ENCODE results near the gene TMEM202. TPM values are rescaled to one million over a fixed set of nuclear protein-coding genes. Genes with fewer than 3 reads are reported as not detected.
A peak's percentile ranks its signal among the peaks of the same experiment; 100 is the strongest.
"Not testable (repeated sequence)": the region's sequence is repeated elsewhere in the genome, so short reads cannot be mapped to it uniquely, and the experiment has no call there.

The TMEM202 gene
- total RNA-seq, 1 donor from 2014 or later: not detected

- DNase-seq: no peak
Observed at GRCh38 chr15:72404356-72404755, 6.3 kb downstream of the TMEM202 start.

DNA sequence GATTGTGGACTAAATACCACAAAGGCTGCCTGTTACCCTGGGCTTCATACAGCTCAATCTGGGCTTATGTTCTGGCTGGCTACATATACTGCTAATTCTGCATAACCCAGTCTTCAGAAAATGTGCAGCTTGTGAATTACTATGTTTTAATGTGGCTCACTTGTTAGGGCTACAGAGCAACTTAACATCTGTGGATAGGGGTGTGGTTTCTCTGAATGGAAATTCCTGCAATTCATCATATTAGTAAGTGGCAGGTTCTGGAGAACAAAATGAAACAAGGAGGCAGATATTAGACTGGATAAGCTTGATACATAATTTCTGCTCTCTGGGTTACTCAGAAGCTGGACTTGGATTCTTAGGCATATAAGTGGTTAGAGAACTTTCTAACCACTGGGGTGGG lies 6.7 kb downstream of the TMEM202 start:
- no peak for DNase-seq

DNA sequence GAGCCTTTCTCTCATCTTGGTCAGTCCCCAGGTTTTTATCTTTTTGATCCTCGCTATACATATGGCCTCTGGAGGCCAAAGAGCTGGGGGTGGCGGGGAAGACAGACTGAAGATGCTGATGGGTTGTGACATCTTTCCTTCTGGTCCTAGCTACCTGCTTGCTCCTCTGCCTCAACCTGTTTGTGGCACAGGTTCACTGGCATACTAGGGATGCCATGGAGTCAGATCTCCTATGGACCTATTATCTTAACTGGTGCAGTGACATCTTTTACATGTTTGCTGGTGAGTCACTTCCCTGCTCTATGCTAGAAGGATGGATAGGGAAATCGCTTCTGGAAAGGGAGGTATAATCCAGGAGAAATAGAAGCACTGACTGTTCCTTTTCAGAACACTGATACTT lies 8.8 kb downstream of the TMEM202 start:
- DNase-seq: no peak

- DNase-seq: no peak
Observed at GRCh38 chr15:72411111-72411510, 13.0 kb downstream of the TMEM202 start.

GRCh38 chr15:72411544-72411943 lies 13.4 kb downstream of the TMEM202 start:
- DNase-seq: no peak

DNA sequence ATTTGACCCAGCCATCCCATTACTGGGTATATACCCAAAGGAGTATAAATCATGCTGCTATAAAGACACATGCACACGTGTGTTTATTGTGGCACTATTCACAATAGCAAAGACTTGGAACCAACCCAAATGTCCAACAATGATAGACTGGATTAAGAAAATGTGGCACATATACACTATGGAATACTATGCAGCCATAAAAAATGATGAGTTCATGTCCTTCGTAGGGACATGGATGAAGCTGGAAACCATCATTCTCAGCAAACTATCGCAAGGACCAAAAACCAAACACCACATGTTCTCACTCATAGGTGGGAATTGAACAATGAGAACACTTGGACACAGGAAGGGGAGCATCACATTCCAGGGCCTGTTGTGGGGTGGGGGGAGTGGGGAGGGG lies 15.2 kb downstream of the TMEM202 start:
- DNase-seq: not testable (repeated sequence)

DNA sequence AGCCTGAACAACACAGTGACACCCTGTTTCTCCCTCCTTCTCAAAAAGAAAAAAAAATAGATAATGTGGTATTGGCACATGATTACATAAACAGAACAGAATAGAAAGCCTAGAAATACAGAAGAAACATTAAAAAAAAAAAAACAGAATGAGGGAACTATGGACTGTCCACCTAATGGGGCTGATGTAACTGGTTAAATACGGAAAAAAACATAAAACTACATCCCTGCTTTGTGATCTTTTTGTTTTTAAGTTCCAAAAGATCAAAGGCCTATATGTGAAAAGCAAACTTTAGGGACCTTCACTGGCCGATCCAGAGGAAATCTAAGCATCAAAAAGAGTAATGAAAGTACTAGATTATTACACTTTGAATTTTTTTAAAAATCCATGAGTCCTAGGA lies 17.2 kb downstream of the TMEM202 start:
- no peak for DNase-seq

GRCh38 chr15:72419768-72420167 lies 21.7 kb downstream of the TMEM202 start:
- DNase-seq: not testable (repeated sequence)

- DNase-seq: no peak
Observed at GRCh38 chr15:72420576-72420975, 22.5 kb downstream of the TMEM202 start.

DNA sequence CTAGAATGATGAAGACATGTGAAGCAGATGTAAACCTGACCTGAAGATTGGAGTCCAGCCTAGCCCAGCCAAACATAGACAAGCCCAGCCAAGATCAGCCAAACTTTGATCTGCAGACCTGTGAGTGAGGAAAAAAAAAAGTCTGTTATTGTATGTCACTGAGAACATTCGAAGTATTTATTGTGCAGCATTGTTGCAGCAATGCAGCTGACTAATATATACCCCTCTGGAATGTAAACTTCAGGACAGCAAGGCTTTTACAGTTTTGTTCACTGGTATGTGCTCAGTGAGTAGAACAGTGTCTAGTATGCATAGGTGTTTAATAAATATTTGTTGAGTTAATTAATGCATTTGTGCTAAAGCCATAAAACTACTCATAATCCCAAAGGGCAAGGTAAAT lies 23.4 kb downstream of the TMEM202 start:
- DNase-seq: no peak

GRCh38 chr15:72423256-72423655 lies 25.2 kb downstream of the TMEM202 start:
- peak; percentile 30 for DNase-seq

DNA sequence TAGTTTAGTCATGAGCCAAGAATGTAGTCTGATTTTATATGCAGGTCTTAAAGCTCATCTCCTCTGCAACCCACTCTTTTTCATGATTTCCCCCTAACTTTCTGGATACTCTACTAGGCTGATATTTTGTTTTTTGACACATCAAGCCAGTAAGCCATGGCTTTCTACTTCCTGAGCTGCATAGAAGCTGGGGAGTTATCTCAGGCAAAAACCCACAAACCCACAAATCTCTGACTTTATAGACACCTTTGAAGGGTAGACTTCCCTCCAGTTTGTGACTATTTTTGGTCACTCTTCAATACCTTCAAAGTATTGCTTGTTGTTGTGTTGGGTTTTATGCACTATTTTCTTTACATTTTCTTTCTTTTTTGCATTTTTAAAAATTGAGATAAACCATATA lies 28.6 kb downstream of the TMEM202 start:
- DNase-seq: no peak

GRCh38 chr15:72437650-72438316 lies 39.7 kb downstream of the TMEM202 start:
- no peak for DNase-seq

DNA sequence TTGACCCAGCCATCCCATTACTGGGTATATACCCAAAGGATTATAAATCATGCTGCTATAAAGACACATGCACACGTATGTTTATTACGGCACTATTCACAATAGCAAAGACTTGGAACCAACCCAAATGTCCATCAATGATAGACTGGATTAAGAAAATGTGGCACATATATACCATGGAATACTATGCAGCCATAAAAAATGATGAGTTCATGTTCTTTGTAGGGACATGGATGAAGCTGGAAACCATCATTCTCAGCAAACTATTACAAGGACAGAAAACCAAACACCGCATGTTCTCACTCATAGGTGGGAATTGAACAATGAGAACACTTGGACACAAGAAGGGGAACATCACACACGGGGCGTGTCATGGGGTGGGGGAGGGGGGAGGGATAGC lies 44.7 kb downstream of the TMEM202 start:
- DNase-seq: not testable (repeated sequence)

DNA sequence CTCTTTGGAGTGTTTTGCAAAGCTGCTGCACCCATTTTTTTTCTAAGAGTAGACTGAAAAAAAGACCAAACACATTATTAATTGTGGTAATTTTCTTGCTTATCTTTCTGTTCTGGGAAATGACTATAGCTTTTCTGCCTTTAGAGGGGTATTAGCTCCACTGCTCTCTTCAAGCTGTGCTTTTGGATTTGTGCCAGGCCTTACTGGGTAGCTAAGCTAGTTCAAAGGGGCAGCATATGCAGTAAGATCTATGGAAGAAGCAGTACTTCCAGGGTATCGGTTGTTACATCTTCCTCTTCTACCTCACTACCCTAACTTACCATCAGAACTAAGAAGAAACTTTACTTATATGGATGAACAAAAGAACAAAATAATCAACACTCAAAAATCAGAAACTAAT lies 47.3 kb downstream of the TMEM202 start:
- peak; percentile 27 for DNase-seq

- no peak for DNase-seq
Observed at GRCh38 chr15:72450805-72451204, 52.7 kb downstream of the TMEM202 start.

DNA sequence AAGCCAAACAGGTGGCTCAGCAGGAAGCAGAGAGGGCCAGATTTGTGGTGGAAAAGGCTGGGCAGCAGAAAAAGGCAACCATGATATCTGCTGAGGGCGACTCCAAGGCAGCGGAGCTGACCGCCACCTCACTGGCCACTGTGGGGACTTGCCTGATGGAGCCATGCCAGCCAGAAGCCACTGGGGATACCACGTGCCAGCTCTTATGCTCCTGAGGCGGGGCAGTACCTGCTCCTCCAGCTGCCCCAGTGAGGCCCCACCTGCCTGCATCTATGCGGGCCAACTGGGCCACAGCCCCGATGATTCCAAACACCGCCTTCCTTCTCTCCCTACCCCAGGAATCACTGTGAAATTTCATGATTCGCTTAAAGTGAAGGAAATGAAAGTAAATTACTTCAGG lies 53.1 kb downstream of the TMEM202 start:
- no peak for DNase-seq

DNA sequence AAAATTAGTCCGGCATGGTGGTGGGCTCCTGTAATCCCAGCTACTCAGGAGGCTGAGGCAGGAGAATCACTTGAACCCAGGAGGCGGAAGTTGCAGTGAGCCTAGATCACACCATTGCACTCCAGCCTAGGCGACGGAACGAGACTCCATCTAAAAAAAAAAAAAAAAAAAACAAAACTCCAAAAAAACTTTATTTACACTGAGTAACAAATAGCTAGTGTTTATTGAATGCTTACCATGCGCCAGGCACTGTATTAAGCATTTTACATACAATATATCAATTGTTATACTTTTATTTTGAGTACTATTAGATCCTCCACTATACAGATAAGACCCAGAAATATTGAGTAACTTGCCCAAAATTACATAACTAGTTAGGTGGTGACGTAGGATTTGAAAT lies 58.6 kb downstream of the TMEM202 start:
- no peak for DNase-seq

Other genes starting within 250 kb of the TMEM202 start
- 0.51 TPM for gene GRAMD2A, start 200.5 kb upstream of the TMEM202 start, total RNA-seq
- 951 TPM for gene PKM, start 167.1 kb upstream of the TMEM202 start, total RNA-seq
- 31.4 TPM for gene PARP6, start 125.8 kb upstream of the TMEM202 start, total RNA-seq
- gene CELF6, start 78.1 kb upstream of the TMEM202 start, total RNA-seq: 1.3 TPM
- 59.5 TPM for gene HEXA, start 22.3 kb upstream of the TMEM202 start, total RNA-seq
- 70.5 TPM for gene ARIH1, start 76.0 kb downstream of the TMEM202 start, total RNA-seq

All from tongue (tissue), 2 donors.